Peyer's patch (tissue), 4 donors: ENCODE data around the gene RAB3B.

ENCODE experiments used
- CTCF ChIP-seq, 6 experiments: fragments of 450-650 bp in 4 of 6; fragments of 200-600 bp in 2 of 6; sonication (generic) in 1 of 6; IDR thresholded peaks; one replicate each; pipeline ENCODE4 v1.5.1; 2017 to 2019; ENCODE audit warnings: antibody characterized with exemption in 6 of 6, mild to moderate bottlenecking in 3 of 6, moderate library complexity in 1 of 6
- POLR2A ChIP-seq, 2 donors: fragments of 450-650 bp; IDR thresholded peaks; one replicate each; pipeline ENCODE4 v1.5.1; 2017; ENCODE audit warnings: antibody characterized with exemption in 2 of 2, mild to moderate bottlenecking in 2 of 2, moderate library complexity in 2 of 2

GRCh38 chr1:51988254-51988653, 2.2 kb downstream of the RAB3B start:
- TF ChIP-seq POLR2A (IDR thresholded peaks at IDR 0.05) (no peak), CTCF (IDR thresholded peaks at IDR 0.05) (no peak)
